Immature natural killer cell (primary cell): ENCODE data around the gene RPL22. TPM values are rescaled to one million over a fixed set of nuclear protein-coding genes. Genes with fewer than 3 reads are reported as not detected.

Experiments used
- DNase-seq, 3 donors: peaks; one replicate each; pipeline ENCODE4 v3.0.0; 2022; ENCODE audit warnings: mixed read lengths in 1 of 3
- H3K27ac Mint-ChIP-seq, 6 donors: one replicate each; pipeline ENCODE4 v1.8.0; 2020; ENCODE audit warnings: mixed read lengths in 6 of 6, mild to moderate bottlenecking in 5 of 6, inconsistent platforms in 4 of 6, moderate library complexity in 3 of 6
- H3K27me3 Mint-ChIP-seq, 3 donors: one replicate each; pipeline ENCODE4 v1.8.0; 2020 to 2021; ENCODE audit warnings: low read depth in 3 of 3, mild to moderate bottlenecking in 3 of 3, mixed read lengths in 3 of 3, moderate library complexity in 3 of 3, inconsistent platforms in 1 of 3
- H3K36me3 Mint-ChIP-seq, 3 donors: one replicate each; pipeline ENCODE4 v1.8.0; 2020; ENCODE audit warnings: mixed read lengths in 3 of 3, inconsistent platforms in 2 of 3, mild to moderate bottlenecking in 2 of 3
- H3K4me1 Mint-ChIP-seq, 2 donors: one replicate each; pipeline ENCODE4 v1.8.0; 2020; ENCODE audit warnings: inconsistent platforms in 2 of 2, mild to moderate bottlenecking in 2 of 2, mixed read lengths in 2 of 2, moderate library complexity in 1 of 2
- H3K4me3 Mint-ChIP-seq, 5 donors: one replicate each; pipeline ENCODE4 v1.8.0; 2020; ENCODE audit warnings: mild to moderate bottlenecking in 5 of 5, mixed read lengths in 5 of 5, inconsistent platforms in 3 of 5, moderate library complexity in 3 of 5
- H3K9me3 Mint-ChIP-seq, 6 donors: one replicate each; pipeline ENCODE4 v1.8.0; 2020; ENCODE audit warnings: mild to moderate bottlenecking in 6 of 6, mixed read lengths in 6 of 6, inconsistent platforms in 4 of 6, moderate library complexity in 3 of 6
- polyA plus RNA-seq, 3 donors: library from polyadenylated mRNA; unstranded; fragments of 300-500 nt; fragmentation: Illumina TruSeq; gene quantifications; one replicate each; pipeline ENCODE4 v1.2.3, GENCODE V29; 2021

RPL22 gene
- polyA plus RNA-seq, 3 donors from 2014 or later: 62.3 to 129 (median 124) TPM

GRCh38 chr1:6170116-6170741 lies 29.2 kb downstream of the RPL22 start:
- no peaks in the 10 kb centered on the region for H3K9me3 Mint-ChIP-seq
- H3K27me3 Mint-ChIP-seq: peaks cover 0 to 3% (median 2%) of the 10 kb centered on the region in 3 donors
- no peaks in the 10 kb centered on the region for H3K4me1 Mint-ChIP-seq
- DNase-seq: no peak
- H3K4me3 Mint-ChIP-seq: no peak overlapping the region
- H3K36me3 Mint-ChIP-seq: no peaks in the 10 kb centered on the region
- no peak overlapping the region for H3K27ac Mint-ChIP-seq

- Mint-ChIP-seq H3K27ac (no peak overlapping the region), H3K27me3 (peaks cover 0 to 7% (median 3%) of the 10 kb centered on the region in 3 donors), H3K4me3 (no peak overlapping the region), H3K36me3 (no peaks in the 10 kb centered on the region), H3K9me3 (no peaks in the 10 kb centered on the region), H3K4me1 (no peaks in the 10 kb centered on the region)
- DNase-seq: no peak
Observed at GRCh38 chr1:6168947-6169586, 30.3 kb downstream of the RPL22 start.

GRCh38 chr1:6167391-6168303 lies 31.7 kb downstream of the RPL22 start:
- no peak for DNase-seq
- H3K4me3 Mint-ChIP-seq: no peak overlapping the region
- H3K36me3 Mint-ChIP-seq: no peaks in the 10 kb centered on the region
- H3K27me3 Mint-ChIP-seq: peaks cover 0 to 7% (median 3%) of the 10 kb centered on the region in 3 donors
- H3K9me3 Mint-ChIP-seq: no peaks in the 10 kb centered on the region
- H3K4me1 Mint-ChIP-seq: no peaks in the 10 kb centered on the region
- no peak overlapping the region for H3K27ac Mint-ChIP-seq

GRCh38 chr1:6166655-6167390 lies 32.6 kb downstream of the RPL22 start:
- H3K36me3 Mint-ChIP-seq: no peaks in the 10 kb centered on the region
- no peak overlapping the region for H3K4me3 Mint-ChIP-seq
- H3K27me3 Mint-ChIP-seq: peaks cover 0 to 9% (median 7%) of the 10 kb centered on the region in 3 donors
- no peaks in the 10 kb centered on the region for H3K9me3 Mint-ChIP-seq
- no peak for DNase-seq
- H3K4me1 Mint-ChIP-seq: no peaks in the 10 kb centered on the region
- H3K27ac Mint-ChIP-seq: no peak overlapping the region

GRCh38 chr1:6166221-6166620 lies 33.2 kb downstream of the RPL22 start:
- no peaks in the 10 kb centered on the region for H3K4me1 Mint-ChIP-seq

GRCh38 chr1:6165441-6165985 lies 33.9 kb downstream of the RPL22 start:
- no peaks in the 10 kb centered on the region for H3K36me3 Mint-ChIP-seq
- no peak overlapping the region for H3K4me3 Mint-ChIP-seq
- H3K9me3 Mint-ChIP-seq: no peaks in the 10 kb centered on the region
- DNase-seq: no peak
- peaks cover 0 to 8% (median 8%) of the 10 kb centered on the region in 3 donors for H3K27me3 Mint-ChIP-seq
- H3K4me1 Mint-ChIP-seq: no peaks in the 10 kb centered on the region
- no peak overlapping the region for H3K27ac Mint-ChIP-seq

More at GRCh38 chr1:6166221-6166620, 33.2 kb downstream of the RPL22 start:
- no peak overlapping the region for H3K4me3 Mint-ChIP-seq
- H3K27ac Mint-ChIP-seq: no peak overlapping the region
- no peaks in the 10 kb centered on the region for H3K36me3 Mint-ChIP-seq
- no peaks in the 10 kb centered on the region for H3K9me3 Mint-ChIP-seq
- DNase-seq: no peak
- peaks cover 0 to 8% (median 5%) of the 10 kb centered on the region in 3 donors for H3K27me3 Mint-ChIP-seq

- DNase-seq: no peak
- Mint-ChIP-seq H3K9me3 (no peaks in the 10 kb centered on the region), H3K4me1 (no peaks in the 10 kb centered on the region), H3K36me3 (no peaks in the 10 kb centered on the region), H3K27ac (no peak overlapping the region), H3K27me3 (peaks cover 0 to 10% (median 8%) of the 10 kb centered on the region in 3 donors), H3K4me3 (no peak overlapping the region)
Observed at GRCh38 chr1:6165027-6165426, 34.4 kb downstream of the RPL22 start.

- peaks cover 0 to 3% (median 0%) of the 10 kb centered on the region in 3 donors for H3K36me3 Mint-ChIP-seq
- peaks cover 0 to 10% (median 10%) of the 10 kb centered on the region in 3 donors for H3K27me3 Mint-ChIP-seq
- no peak overlapping the region for H3K4me3 Mint-ChIP-seq
- H3K9me3 Mint-ChIP-seq: no peaks in the 10 kb centered on the region
- no peak for DNase-seq
- no peaks in the 10 kb centered on the region for H3K4me1 Mint-ChIP-seq
- H3K27ac Mint-ChIP-seq: no peak overlapping the region
Observed at GRCh38 chr1:6163973-6164617, 35.3 kb downstream of the RPL22 start.

GRCh38 chr1:6163191-6163972 lies 36.0 kb downstream of the RPL22 start:
- Mint-ChIP-seq H3K4me1 (no peaks in the 10 kb centered on the region), H3K4me3 (no peak overlapping the region), H3K9me3 (no peaks in the 10 kb centered on the region), H3K27ac (no peak overlapping the region), H3K27me3 (peaks cover 0 to 10% (median 10%) of the 10 kb centered on the region in 3 donors), H3K36me3 (peaks cover 0 to 4% (median 0%) of the 10 kb centered on the region in 3 donors)
- DNase-seq: no peak

GRCh38 chr1:6162773-6163172 lies 36.6 kb downstream of the RPL22 start:
- H3K4me1 Mint-ChIP-seq: peaks cover 0 to 4% of the 10 kb centered on the region in 2 donors
- no peak overlapping the region for H3K4me3 Mint-ChIP-seq
- H3K27me3 Mint-ChIP-seq: peaks cover 0 to 10% (median 10%) of the 10 kb centered on the region in 3 donors
- DNase-seq: no peak
- H3K9me3 Mint-ChIP-seq: no peaks in the 10 kb centered on the region
- H3K27ac Mint-ChIP-seq: no peak overlapping the region
- peaks cover 0 to 4% (median 0%) of the 10 kb centered on the region in 3 donors for H3K36me3 Mint-ChIP-seq

- Mint-ChIP-seq H3K36me3 (peaks cover 0 to 4% (median 0%) of the 10 kb centered on the region in 3 donors), H3K9me3 (no peaks in the 10 kb centered on the region), H3K27ac (no peak overlapping the region), H3K4me3 (no peak overlapping the region), H3K27me3 (peaks cover 0 to 10% (median 10%) of the 10 kb centered on the region in 3 donors), H3K4me1 (peaks cover 0 to 7% of the 10 kb centered on the region in 2 donors)
- no peak for DNase-seq
Observed at GRCh38 chr1:6162341-6162740, 37.1 kb downstream of the RPL22 start.

- Mint-ChIP-seq H3K4me3 (no peak overlapping the region), H3K9me3 (peaks cover 0 to 1% (median 0%) of the 10 kb centered on the region in 6 donors), H3K27me3 (peaks cover 0 to 8% (median 5%) of the 10 kb centered on the region in 3 donors), H3K4me1 (peaks cover 10 to 27% of the 10 kb centered on the region in 2 donors), H3K36me3 (peaks cover 0 to 4% (median 0%) of the 10 kb centered on the region in 3 donors), H3K27ac (peak overlapping the region in 1 of 6 donors; percentile 18)
- no peak for DNase-seq
Observed at GRCh38 chr1:6158181-6158580, 41.2 kb downstream of the RPL22 start.
